Spinal cord (tissue), 10 donors: ENCODE measurements around the gene ATF7IP2. TPM values are rescaled to one million over a fixed set of nuclear protein-coding genes. Genes with fewer than 3 reads are reported as not detected.
"Not testable (repeated sequence)": the region's sequence is repeated elsewhere in the genome, so short reads cannot be mapped to it uniquely, and the experiment has no call there.

ENCODE experiments used
- DNase-seq, 6 donors: peaks; one replicate each; pipeline versions ENCODE4 v3.0.0 to v3.0.0-alpha.2; 2013 to 2015; ENCODE audit warnings: low spot score in 6 of 6, low read depth in 4 of 6
- H3K27ac ChIP-seq: one replicate; pipeline ENCODE4 v1.5.1; 2013; ENCODE audit warnings: low read depth, low read length, control low read depth
- H3K27me3 ChIP-seq: one replicate; pipeline ENCODE4 v1.6.1; 2013; ENCODE audit warnings: low read length; ENCODE audit not compliant: control insufficient read depth, insufficient read depth
- H3K36me3 ChIP-seq: one replicate; pipeline ENCODE4 v1.6.1; 2013; ENCODE audit warnings: low read length; ENCODE audit not compliant: control insufficient read depth, insufficient read depth
- H3K4me1 ChIP-seq: one replicate; pipeline ENCODE4 v1.6.1; 2013; ENCODE audit warnings: low read length; ENCODE audit not compliant: control insufficient read depth, insufficient read depth
- H3K4me3 ChIP-seq: one replicate; pipeline ENCODE4 v1.5.1; 2013; ENCODE audit warnings: low read depth, low read length, control low read depth
- H3K9me3 ChIP-seq: one replicate; pipeline ENCODE4 v1.6.1; 2013; ENCODE audit warnings: low read length; ENCODE audit not compliant: control insufficient read depth, insufficient read depth
- WGBS: methylation state at CpG from one replicate; pipeline ENCODE4 v1.1.5; 2013; ENCODE audit warnings: missing lambda C conversion rate; ENCODE audit not compliant: insufficient coverage; 5-methylcytosine and 5-hydroxymethylcytosine counted together
- polyA plus RNA-seq, 2 donors: library from polyadenylated mRNA; unstranded; fragments of 120-200 nt; gene quantifications; one replicate each; pipeline ENCODE4 v1.2.1, GENCODE V29; 2013; ENCODE audit not compliant: insufficient read length in 2 of 2
- total RNA-seq, 2 donors: library from RNA; depleted of rRNA in 1 of 2; stranded (reverse); fragments of 120-200 nt in 1 of 2; fragments of >200 nt in 1 of 2; gene quantifications; one replicate each; pipeline versions ENCODE4 v1.2.3 to v1.2.4, GENCODE V29; 2013 to 2014
- donor health status: healthy.

ATF7IP2 gene
- total and polyA plus RNA-seq, 4 donors: 10.4 to 16.9 (median 14.0) TPM

GRCh38 chr16:10500582-10500981, 114.7 kb downstream of the ATF7IP2 start:
- Histone ChIP-seq H3K27ac (no peak overlapping the region), H3K4me1 (no peaks in the 10 kb centered on the region), H3K4me3 (no peak overlapping the region), H3K36me3 (no peaks in the 10 kb centered on the region), H3K27me3 (no peaks in the 10 kb centered on the region), H3K9me3 (no peaks in the 10 kb centered on the region)
- DNase-seq: no peak
- 100% methylated on average over 1 of the region's 3 CpGs for WGBS

- Histone ChIP-seq H3K36me3 (no peaks in the 10 kb centered on the region), H3K9me3 (no peaks in the 10 kb centered on the region), H3K27me3 (no peaks in the 10 kb centered on the region), H3K4me3 (no peak overlapping the region), H3K4me1 (no peaks in the 10 kb centered on the region), H3K27ac (no peak overlapping the region)
- DNase-seq: no peak
- WGBS: 100% methylated on average over 2 of the region's 2 CpGs
Measured at GRCh38 chr16:10501016-10501607, 115.3 kb downstream of the ATF7IP2 start.

- H3K9me3 ChIP-seq: no peaks in the 10 kb centered on the region
- H3K27me3 ChIP-seq: no peaks in the 10 kb centered on the region
- no peak overlapping the region for H3K4me3 ChIP-seq
- no peak overlapping the region for H3K27ac ChIP-seq
- H3K4me1 ChIP-seq: no peaks in the 10 kb centered on the region
- no CpG with 5 or more reads among the region's 6 CpGs for WGBS
- peak in 1 of 6 donors; percentile 23 for DNase-seq
- no peaks in the 10 kb centered on the region for H3K36me3 ChIP-seq
Measured at GRCh38 chr16:10502776-10503175, 116.9 kb downstream of the ATF7IP2 start.

GRCh38 chr16:10504404-10504885, 118.6 kb downstream of the ATF7IP2 start:
- 100% methylated on average over 2 of the region's 2 CpGs for WGBS
- H3K9me3 ChIP-seq: no peaks in the 10 kb centered on the region
- no peak overlapping the region for H3K27ac ChIP-seq
- H3K36me3 ChIP-seq: no peaks in the 10 kb centered on the region
- no peak for DNase-seq
- no peak overlapping the region for H3K4me3 ChIP-seq
- H3K27me3 ChIP-seq: no peaks in the 10 kb centered on the region
- no peaks in the 10 kb centered on the region for H3K4me1 ChIP-seq

- not testable (repeated sequence) for H3K9me3 ChIP-seq, H3K27me3 ChIP-seq, H3K36me3 ChIP-seq, H3K27ac ChIP-seq, H3K4me3 ChIP-seq, DNase-seq, H3K4me1 ChIP-seq
- WGBS: 63% methylated on average over 3 of the region's 3 CpGs
Measured at GRCh38 chr16:10505286-10505685, 119.4 kb downstream of the ATF7IP2 start.

GRCh38 chr16:10509534-10510025, 123.7 kb downstream of the ATF7IP2 start:
- Histone ChIP-seq H3K27me3 (no peaks in the 10 kb centered on the region), H3K4me1 (no peaks in the 10 kb centered on the region), H3K27ac (no peak overlapping the region), H3K9me3 (no peaks in the 10 kb centered on the region), H3K36me3 (no peaks in the 10 kb centered on the region), H3K4me3 (no peak overlapping the region)
- peak; percentile 52 to 97 (median 79) for DNase-seq
- 0% methylated on average over 2 of the region's 6 CpGs for WGBS

GRCh38 chr16:10510279-10510678, 124.4 kb downstream of the ATF7IP2 start:
- Histone ChIP-seq H3K4me1 (no peaks in the 10 kb centered on the region), H3K9me3 (no peaks in the 10 kb centered on the region), H3K4me3 (no peak overlapping the region), H3K36me3 (no peaks in the 10 kb centered on the region), H3K27me3 (no peaks in the 10 kb centered on the region), H3K27ac (no peak overlapping the region)
- no peak for DNase-seq
- no CpG with 5 or more reads among the region's 2 CpGs for WGBS

GRCh38 chr16:10511829-10512228, 126.0 kb downstream of the ATF7IP2 start:
- Histone ChIP-seq H3K27me3 (no peaks in the 10 kb centered on the region), H3K4me1 (no peaks in the 10 kb centered on the region), H3K36me3 (no peaks in the 10 kb centered on the region), H3K27ac (no peak overlapping the region), H3K9me3 (no peaks in the 10 kb centered on the region), H3K4me3 (no peak overlapping the region)
- no CpG with 5 or more reads among the region's 1 CpG for WGBS
- no peak for DNase-seq

GRCh38 chr16:10514369-10515055, 128.7 kb downstream of the ATF7IP2 start:
- 63% methylated on average over 4 of the region's 6 CpGs for WGBS
- no peak overlapping the region for H3K27ac ChIP-seq
- no peak overlapping the region for H3K4me3 ChIP-seq
- DNase-seq: peak in 4 of 6 donors; percentile 42 to 88 (median 58)
- H3K4me1 ChIP-seq: no peaks in the 10 kb centered on the region
- H3K27me3 ChIP-seq: no peaks in the 10 kb centered on the region
- no peaks in the 10 kb centered on the region for H3K9me3 ChIP-seq
- no peaks in the 10 kb centered on the region for H3K36me3 ChIP-seq

- Histone ChIP-seq H3K4me3 (no peak overlapping the region), H3K9me3 (no peaks in the 10 kb centered on the region), H3K27ac (no peak overlapping the region), H3K36me3 (no peaks in the 10 kb centered on the region), H3K4me1 (no peaks in the 10 kb centered on the region), H3K27me3 (no peaks in the 10 kb centered on the region)
- no peak for DNase-seq
- WGBS: 87% methylated on average over 5 of the region's 5 CpGs
Measured at GRCh38 chr16:10517868-10518267, 132.0 kb downstream of the ATF7IP2 start.
